Fibroblast of lung (primary cell): ENCODE data around the gene CD83.
"Not testable (repeated sequence)": the region's sequence is repeated elsewhere in the genome, so short reads cannot be mapped to it uniquely, and the experiment has no call there.

Experiments
- EZH2 ChIP-seq: IDR thresholded peaks from 2 replicates; pipeline ENCODE4 v1.5.1; 2012; ENCODE audit warnings: low read length, control low read depth, mild to moderate bottlenecking; ENCODE audit errors: missing control alignments
- TF ChIP-seq, protein P1 (sequence below), 2 donors: IDR thresholded peaks in 1 of 2; conservative IDR thresholded peaks in 1 of 2; 1 replicate in 1 of 2; 2 replicates in 1 of 2; pipeline ENCODE4 v1.5.1; 2011 to 2012; ENCODE audit warnings: low read length in 2 of 2, control low read depth in 1 of 2, inconsistent platforms in 1 of 2, low read depth in 1 of 2, mild to moderate bottlenecking in 1 of 2

DNA sequence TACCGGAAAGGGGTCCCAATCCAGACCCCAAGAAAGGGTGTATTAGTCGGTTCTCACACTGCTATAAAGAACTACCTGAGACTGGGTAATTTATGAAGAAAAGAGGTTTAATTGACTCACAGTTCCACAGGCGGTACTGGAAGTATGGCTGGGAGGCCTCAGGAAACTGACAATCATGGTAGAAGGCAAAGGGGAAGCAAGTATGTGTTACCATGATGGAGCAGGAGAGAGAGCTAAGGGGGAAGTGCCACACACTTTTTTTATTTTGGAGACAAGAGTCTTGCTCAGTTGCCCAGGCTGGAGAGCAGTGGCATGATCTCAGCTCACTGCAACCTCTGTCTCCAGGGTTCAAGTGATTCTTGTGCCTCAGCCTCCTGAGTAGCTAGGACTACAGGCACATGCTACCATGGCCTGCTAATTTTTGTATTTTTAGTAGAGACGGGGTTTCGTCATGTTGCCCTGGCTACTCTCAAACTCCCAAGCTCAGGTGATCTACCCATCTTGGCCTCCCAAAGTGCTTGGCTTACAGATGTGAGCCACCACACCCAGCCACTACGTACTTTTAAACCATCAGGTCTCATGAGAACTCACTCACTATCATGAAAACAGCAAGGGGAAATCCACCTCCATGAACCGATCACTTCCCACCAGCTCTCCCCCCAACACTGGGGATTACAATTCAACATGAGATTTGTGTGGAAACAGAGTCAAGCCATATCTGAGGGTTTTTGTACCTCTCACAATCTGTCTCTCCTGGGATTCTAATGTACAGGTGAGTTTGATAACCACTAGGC, 43.8 kb upstream of the CD83 start:
- TF ChIP-seq EZH2 = not testable (repeated sequence)
- TF ChIP-seq, protein P1, sequence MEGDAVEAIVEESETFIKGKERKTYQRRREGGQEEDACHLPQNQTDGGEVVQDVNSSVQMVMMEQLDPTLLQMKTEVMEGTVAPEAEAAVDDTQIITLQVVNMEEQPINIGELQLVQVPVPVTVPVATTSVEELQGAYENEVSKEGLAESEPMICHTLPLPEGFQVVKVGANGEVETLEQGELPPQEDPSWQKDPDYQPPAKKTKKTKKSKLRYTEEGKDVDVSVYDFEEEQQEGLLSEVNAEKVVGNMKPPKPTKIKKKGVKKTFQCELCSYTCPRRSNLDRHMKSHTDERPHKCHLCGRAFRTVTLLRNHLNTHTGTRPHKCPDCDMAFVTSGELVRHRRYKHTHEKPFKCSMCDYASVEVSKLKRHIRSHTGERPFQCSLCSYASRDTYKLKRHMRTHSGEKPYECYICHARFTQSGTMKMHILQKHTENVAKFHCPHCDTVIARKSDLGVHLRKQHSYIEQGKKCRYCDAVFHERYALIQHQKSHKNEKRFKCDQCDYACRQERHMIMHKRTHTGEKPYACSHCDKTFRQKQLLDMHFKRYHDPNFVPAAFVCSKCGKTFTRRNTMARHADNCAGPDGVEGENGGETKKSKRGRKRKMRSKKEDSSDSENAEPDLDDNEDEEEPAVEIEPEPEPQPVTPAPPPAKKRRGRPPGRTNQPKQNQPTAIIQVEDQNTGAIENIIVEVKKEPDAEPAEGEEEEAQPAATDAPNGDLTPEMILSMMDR (conservative IDR thresholded peaks at IDR 0.05 in 1 of 2, IDR thresholded peaks at IDR 0.05 in 1 of 2; ENCODE audit: low read depth in 1 of 2, low read length in 2 of 2) = not testable (repeated sequence)
